SKM-1 (cell line): ENCODE results near the gene RPL29.

Experiments
- DNase-seq: peaks from one replicate; lab custom pipeline; 2025; ENCODE audit not compliant: unreplicated experiment; lab: John Stamatoyannopoulos, UW

The RPL29 gene

DNA sequence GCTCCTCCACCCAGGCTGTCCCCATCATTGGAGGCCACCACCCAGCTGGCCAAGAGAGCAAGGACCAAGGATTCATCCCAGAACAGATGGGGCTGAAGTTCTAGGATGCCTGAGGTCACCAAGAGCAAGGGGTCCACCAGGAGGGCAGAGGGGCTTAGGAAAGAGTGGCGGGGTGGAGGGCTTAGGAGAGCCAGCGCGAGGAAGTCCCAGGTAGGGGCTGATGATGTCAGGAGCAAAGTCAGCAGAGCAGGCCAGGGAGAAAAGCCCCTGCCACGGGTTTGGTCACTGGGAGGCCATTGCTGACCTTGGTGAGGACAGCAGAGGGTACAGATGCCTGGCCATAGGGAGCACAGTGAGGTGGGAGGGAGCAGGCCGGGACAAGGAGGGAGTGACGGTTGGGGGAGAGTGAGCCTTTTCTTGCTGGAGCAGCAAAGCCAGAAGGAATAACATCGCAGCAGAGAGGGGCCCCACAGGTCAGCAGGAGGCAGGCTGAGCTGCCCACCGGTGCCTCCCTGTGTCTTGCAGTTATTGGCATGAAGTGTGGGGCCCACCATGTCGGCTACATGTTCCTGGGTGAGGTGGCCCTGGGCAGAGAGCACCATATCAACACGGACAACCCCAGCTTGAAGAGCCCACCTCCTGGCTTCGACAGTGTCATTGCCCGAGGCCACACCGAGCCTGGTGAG is 48.3 kb downstream of the RPL29 start:
- no peak for DNase-seq

DNA sequence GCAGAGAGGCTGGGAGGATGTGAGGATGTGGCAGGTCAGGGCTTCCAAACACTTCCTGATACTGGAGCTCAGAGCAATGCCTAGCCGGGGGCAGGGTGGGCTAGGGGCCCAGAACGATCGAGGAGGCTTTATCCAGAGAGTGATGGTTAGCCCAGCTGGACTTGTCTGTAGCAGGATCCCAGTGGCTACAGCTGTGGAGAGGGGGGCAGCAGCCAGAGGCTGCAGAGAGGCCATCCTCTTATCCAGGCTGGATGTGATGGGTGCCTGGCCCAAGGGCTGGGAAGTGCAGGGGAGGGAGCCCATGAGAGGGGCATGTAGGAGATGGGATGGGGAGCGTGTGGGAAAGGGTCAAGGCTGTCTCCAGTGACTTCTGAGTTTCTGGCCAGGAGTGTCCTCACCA is 48.9 kb downstream of the RPL29 start:
- no peak for DNase-seq

DNA sequence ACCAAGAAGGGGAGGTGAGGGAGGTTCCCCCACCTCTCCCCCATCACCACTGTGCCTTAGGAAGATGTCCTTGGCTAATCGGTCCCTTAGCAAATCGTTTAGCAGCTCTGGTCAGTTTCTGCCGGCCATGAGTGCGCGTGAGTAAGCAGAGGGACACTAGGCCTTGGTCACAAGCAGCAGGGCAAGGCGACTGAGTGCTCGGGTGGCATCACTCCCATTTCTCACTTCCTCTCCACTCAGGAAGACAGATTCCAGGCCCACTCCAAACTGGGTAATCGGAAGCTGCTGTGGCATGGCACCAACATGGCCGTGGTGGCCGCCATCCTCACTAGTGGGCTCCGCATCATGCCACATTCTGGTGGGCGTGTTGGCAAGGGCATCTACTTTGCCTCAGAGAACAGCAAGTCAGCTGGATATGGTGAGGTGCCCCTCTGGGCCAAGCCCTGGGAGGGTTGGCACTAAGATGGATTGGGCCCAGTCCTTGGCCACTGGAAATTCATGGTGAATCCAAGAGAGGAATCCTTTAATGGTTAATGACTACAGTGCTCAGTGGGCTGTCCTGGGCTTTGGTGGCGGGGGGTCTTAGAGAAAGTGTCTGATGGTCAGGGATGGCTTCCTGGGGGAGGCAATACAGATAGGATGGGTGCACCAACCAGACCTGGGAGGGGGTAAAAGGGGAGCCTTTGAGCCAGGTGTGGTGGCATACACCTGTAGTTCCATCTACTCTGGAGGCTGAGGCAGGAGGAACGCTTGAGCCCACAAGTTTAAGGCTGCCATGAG is 49.6 kb downstream of the RPL29 start:
- DNase-seq, result no peak

DNA sequence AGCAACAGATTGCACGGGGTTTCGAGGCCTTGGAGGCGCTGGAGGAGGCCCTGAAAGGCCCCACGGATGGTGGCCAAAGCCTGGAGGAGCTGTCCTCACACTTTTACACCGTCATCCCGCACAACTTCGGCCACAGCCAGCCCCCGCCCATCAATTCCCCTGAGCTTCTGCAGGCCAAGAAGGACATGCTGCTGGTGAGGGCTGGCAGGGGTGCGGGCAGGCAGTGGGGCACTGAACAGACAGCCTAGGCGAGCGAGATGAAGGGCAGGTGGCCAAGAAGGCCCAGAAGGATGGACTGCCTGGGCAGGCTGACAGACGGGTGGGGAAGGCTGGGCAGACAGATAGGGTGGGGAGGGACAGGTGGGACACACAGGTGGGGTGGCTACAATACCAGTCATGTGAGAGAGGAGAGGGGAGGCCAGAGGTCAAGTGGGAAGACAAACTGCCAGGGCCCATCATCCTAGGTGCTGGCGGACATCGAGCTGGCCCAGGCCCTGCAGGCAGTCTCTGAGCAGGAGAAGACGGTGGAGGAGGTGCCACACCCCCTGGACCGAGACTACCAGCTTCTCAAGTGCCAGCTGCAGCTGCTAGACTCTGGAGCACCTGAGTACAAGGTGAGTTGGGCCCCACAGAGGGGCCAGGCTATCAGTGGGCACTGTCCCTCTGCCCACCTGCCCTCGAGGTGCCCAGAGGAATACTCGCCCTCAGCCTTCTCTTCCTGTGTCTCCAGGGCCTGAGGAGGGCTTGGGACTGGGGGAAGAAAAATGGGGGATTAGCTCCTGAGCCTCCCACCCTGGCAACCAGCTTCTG is 50.5 kb downstream of the RPL29 start:
- no peak for DNase-seq

DNA sequence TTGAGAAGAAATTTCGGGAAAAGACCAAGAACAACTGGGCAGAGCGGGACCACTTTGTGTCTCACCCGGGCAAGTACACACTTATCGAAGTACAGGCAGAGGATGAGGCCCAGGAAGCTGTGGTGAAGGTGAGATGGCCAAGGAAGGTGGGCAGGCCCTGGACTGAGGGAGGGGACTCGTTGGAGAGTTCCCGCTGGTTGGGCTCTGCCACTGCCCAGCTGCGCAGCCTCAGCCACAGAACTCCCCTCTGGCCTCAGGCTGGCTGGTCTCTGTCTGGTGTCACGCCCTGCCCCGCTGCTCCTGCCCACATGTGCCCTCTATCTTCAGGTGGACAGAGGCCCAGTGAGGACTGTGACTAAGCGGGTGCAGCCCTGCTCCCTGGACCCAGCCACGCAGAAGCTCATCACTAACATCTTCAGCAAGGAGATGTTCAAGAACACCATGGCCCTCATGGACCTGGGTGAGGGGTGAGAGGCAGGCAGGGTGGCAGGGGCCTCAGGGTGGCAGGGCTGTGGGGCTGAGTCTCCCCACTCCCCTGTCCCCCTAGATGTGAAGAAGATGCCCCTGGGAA is 51.2 kb downstream of the RPL29 start:
- no peak for DNase-seq
